Neuronal stem cell (in vitro differentiated cells): ENCODE measurements around the gene ZNF488.

ENCODE experiments used
- DNase-seq: peaks from one replicate; pipeline ENCODE4 v3.0.0-alpha.2; 2013; ENCODE audit warnings: low spot score
- H2AFZ ChIP-seq: one replicate; pipeline ENCODE4 v1.6.1; 2013; ENCODE audit warnings: mild to moderate bottlenecking, low read length, inconsistent platforms
- H2AK5ac ChIP-seq: 2 replicates; pipeline ENCODE4 v1.6.1; 2013; ENCODE audit warnings: low read depth, mild to moderate bottlenecking, inconsistent platforms, low read length, moderate library complexity, mixed read lengths
- H2BK120ac ChIP-seq: 2 replicates; pipeline ENCODE4 v1.6.1; 2013; ENCODE audit warnings: low read depth, mild to moderate bottlenecking, inconsistent platforms, low read length, moderate library complexity, mixed read lengths
- H2BK12ac ChIP-seq: one replicate; pipeline ENCODE4 v1.6.1; 2013; ENCODE audit warnings: low read length, inconsistent platforms
- H2BK15ac ChIP-seq: 2 replicates; pipeline ENCODE4 v1.6.1; 2013; ENCODE audit warnings: mild to moderate bottlenecking, low read length, inconsistent platforms, mixed read lengths
- H2BK5ac ChIP-seq: one replicate; pipeline ENCODE4 v1.6.1; 2013; ENCODE audit warnings: inconsistent platforms, mild to moderate bottlenecking, low read length, moderate library complexity
- H3K14ac ChIP-seq: one replicate; pipeline ENCODE4 v1.6.1; 2013; ENCODE audit warnings: low read length, inconsistent platforms
- H3K18ac ChIP-seq: 2 replicates; pipeline ENCODE4 v1.6.1; 2013; ENCODE audit warnings: low read length, inconsistent platforms
- H3K23ac ChIP-seq: 2 replicates; pipeline ENCODE4 v1.6.1; 2013; ENCODE audit warnings: low read depth, mild to moderate bottlenecking, mixed read lengths, low read length, inconsistent platforms; ENCODE audit not compliant: poor library complexity
- H3K27ac ChIP-seq: replicated peaks from 3 replicates; pipeline ENCODE4 v1.5.1; 2013; ENCODE audit warnings: low read length, inconsistent platforms
- H3K27me3 ChIP-seq, 3 experiments: 2 replicates each; pipeline ENCODE4 v1.6.1; 2013; ENCODE audit warnings: low read length in 3 of 3, mild to moderate bottlenecking in 2 of 3, inconsistent platforms in 1 of 3, low read depth in 1 of 3, mixed read lengths in 1 of 3, moderate library complexity in 1 of 3; ENCODE audit not compliant: control insufficient read depth in 3 of 3, insufficient read depth in 3 of 3
- H3K36me3 ChIP-seq, 2 donors: replicated peaks in 1 of 2; 2 replicates each; pipeline ENCODE4 v1.6.1; 2013; ENCODE audit warnings: low read length in 2 of 2; ENCODE audit not compliant: control insufficient read depth in 2 of 2, insufficient read depth in 2 of 2
- H3K4ac ChIP-seq: 2 replicates; pipeline ENCODE4 v1.6.1; 2013; ENCODE audit warnings: inconsistent platforms, mild to moderate bottlenecking, low read length, moderate library complexity
- H3K4me1 ChIP-seq, 2 donors: 1 replicate in 1 of 2; 2 replicates in 1 of 2; pipeline ENCODE4 v1.6.1; 2013; ENCODE audit warnings: low read length in 2 of 2, low read depth in 1 of 2; ENCODE audit not compliant: control insufficient read depth in 2 of 2, insufficient read depth in 1 of 2
- H3K4me2 ChIP-seq: one replicate; pipeline ENCODE4 v1.6.1; 2013; ENCODE audit warnings: mild to moderate bottlenecking, low read length, inconsistent platforms; ENCODE audit not compliant: insufficient read depth, poor library complexity, severe bottlenecking
- H3K4me3 ChIP-seq, 2 donors: 2 replicates each; pipeline ENCODE4 v1.5.1; 2013; ENCODE audit warnings: low read length in 2 of 2, mild to moderate bottlenecking in 2 of 2, inconsistent platforms in 1 of 2, moderate library complexity in 1 of 2
- H3K79me1 ChIP-seq: one replicate; pipeline ENCODE4 v1.6.1; 2013; ENCODE audit warnings: low read depth, mild to moderate bottlenecking, inconsistent platforms, low read length, moderate library complexity
- H3K9ac ChIP-seq: one replicate; pipeline ENCODE4 v1.6.1; 2013; ENCODE audit warnings: mild to moderate bottlenecking, low read depth, low read length, inconsistent platforms; ENCODE audit not compliant: poor library complexity
- H3K9me3 ChIP-seq, 2 donors: replicated peaks in 1 of 2; 2 replicates each; pipeline versions ENCODE3 to v1.6.1; 2013; ENCODE audit warnings: low read length in 2 of 2, mild to moderate bottlenecking in 2 of 2, inconsistent platforms in 1 of 2, low read depth in 1 of 2, mixed read lengths in 1 of 2, moderate library complexity in 1 of 2; ENCODE audit not compliant: control insufficient read depth in 2 of 2, insufficient read depth in 1 of 2
- H4K8ac ChIP-seq: one replicate; pipeline ENCODE4 v1.6.1; 2013; ENCODE audit warnings: low read depth, mild to moderate bottlenecking, inconsistent platforms, low read length, moderate library complexity
- H4K91ac ChIP-seq: one replicate; pipeline ENCODE4 v1.6.1; 2013; ENCODE audit warnings: low read length, low read depth, mild to moderate bottlenecking, inconsistent platforms; ENCODE audit not compliant: poor library complexity
- WGBS, 2 donors: extraction: QIAGEN DNeasy Blood & Tissue Kit; methylation state at CpG; one replicate each; pipeline ENCODE4 v1.1.7; 2013; ENCODE audit warnings: missing lambda C conversion rate in 2 of 2, mixed read lengths in 1 of 2; ENCODE audit not compliant: insufficient read length in 2 of 2, insufficient replicate concordance in 1 of 2; ENCODE audit errors: extremely low coverage in 2 of 2; 5-methylcytosine and 5-hydroxymethylcytosine counted together

The ZNF488 gene

GRCh38 chr10:47414752-47415519, 30.8 kb upstream of the ZNF488 start:
- H3K4ac ChIP-seq: no peak overlapping the region
- H3K4me2 ChIP-seq: no peak overlapping the region
- H3K79me1 ChIP-seq: peaks cover 4% of the 10 kb centered on the region
- H4K91ac ChIP-seq: no peak overlapping the region
- H3K9me3 ChIP-seq: peaks cover 0 to 4% of the 10 kb centered on the region in 2 donors
- no peak overlapping the region for H2BK12ac ChIP-seq
- H3K27me3 ChIP-seq: peaks cover 0 to 3% (median 1%) of the 10 kb centered on the region in 3 experiments
- WGBS, 2 donors: no CpG with 5 or more reads among the region's 19 CpGs
- H3K4me1 ChIP-seq: peaks cover 0 to 1% of the 10 kb centered on the region in 2 donors
- H2BK5ac ChIP-seq: no peak overlapping the region
- H3K14ac ChIP-seq: no peak overlapping the region
- no peak overlapping the region for H3K27ac ChIP-seq
- H3K23ac ChIP-seq: no peak overlapping the region
- H3K36me3 ChIP-seq: no peaks in the 10 kb centered on the region
- no peak overlapping the region for H3K18ac ChIP-seq
- no peak overlapping the region for H2AFZ ChIP-seq
- H3K9ac ChIP-seq: no peak overlapping the region
- H4K8ac ChIP-seq: no peak overlapping the region
- H2BK120ac ChIP-seq: no peak overlapping the region
- no peak overlapping the region for H3K4me3 ChIP-seq
- no peak for DNase-seq
- no peak overlapping the region for H2AK5ac ChIP-seq
- no peak overlapping the region for H2BK15ac ChIP-seq

- DNase-seq: no peak
- H3K9ac ChIP-seq: no peak overlapping the region
- no peak overlapping the region for H3K4ac ChIP-seq
- H2BK12ac ChIP-seq: no peak overlapping the region
- no peak overlapping the region for H2BK5ac ChIP-seq
- H2AK5ac ChIP-seq: no peak overlapping the region
- peaks cover 4% of the 10 kb centered on the region for H3K79me1 ChIP-seq
- H4K91ac ChIP-seq: no peak overlapping the region
- H3K14ac ChIP-seq: no peak overlapping the region
- no peak overlapping the region for H2BK15ac ChIP-seq
- H3K9me3 ChIP-seq: peaks cover 0 to 4% of the 10 kb centered on the region in 2 donors
- H3K4me1 ChIP-seq: peaks cover 4 to 6% of the 10 kb centered on the region in 2 donors
- H3K4me3 ChIP-seq: no peak overlapping the region
- no peak overlapping the region for H2AFZ ChIP-seq
- H3K23ac ChIP-seq: no peak overlapping the region
- peak overlapping the region; percentile 76 for H3K18ac ChIP-seq
- H3K27me3 ChIP-seq: peaks cover 0 to 5% (median 3%) of the 10 kb centered on the region in 3 experiments
- no peak overlapping the region for H2BK120ac ChIP-seq
- WGBS, 2 donors: no CpG with 5 or more reads among the region's 2 CpGs
- H3K36me3 ChIP-seq: no peaks in the 10 kb centered on the region
- no peak overlapping the region for H4K8ac ChIP-seq
- H3K4me2 ChIP-seq: no peak overlapping the region
- no peak overlapping the region for H3K27ac ChIP-seq
Measured at GRCh38 chr10:47414227-47414592, 30.1 kb upstream of the ZNF488 start.

GRCh38 chr10:47413531-47414226, 29.6 kb upstream of the ZNF488 start:
- no peak overlapping the region for H2AK5ac ChIP-seq
- no peak overlapping the region for H3K4ac ChIP-seq
- H2BK12ac ChIP-seq: no peak overlapping the region
- peaks cover 6 to 9% of the 10 kb centered on the region in 2 donors for H3K4me1 ChIP-seq
- no peak overlapping the region for H2BK15ac ChIP-seq
- H3K4me3 ChIP-seq: peak overlapping the region in 1 of 2 donors; percentile 22
- H3K79me1 ChIP-seq: peaks cover 4% of the 10 kb centered on the region
- peaks cover 0 to 5% (median 3%) of the 10 kb centered on the region in 3 experiments for H3K27me3 ChIP-seq
- no peak overlapping the region for H2BK120ac ChIP-seq
- no peak overlapping the region for H3K14ac ChIP-seq
- H3K23ac ChIP-seq: no peak overlapping the region
- H3K18ac ChIP-seq: peak overlapping the region; percentile 76
- H4K91ac ChIP-seq: no peak overlapping the region
- H3K9me3 ChIP-seq: peaks cover 0 to 4% of the 10 kb centered on the region in 2 donors
- no CpG with 5 or more reads among the region's 14 CpGs for WGBS, 2 donors
- H4K8ac ChIP-seq: no peak overlapping the region
- H3K36me3 ChIP-seq: no peaks in the 10 kb centered on the region
- H2AFZ ChIP-seq: no peak overlapping the region
- H3K9ac ChIP-seq: peak overlapping the region; percentile 16
- DNase-seq: no peak
- H3K4me2 ChIP-seq: no peak overlapping the region
- H2BK5ac ChIP-seq: no peak overlapping the region
- H3K27ac ChIP-seq: no peak overlapping the region

GRCh38 chr10:47412869-47413268, 28.8 kb upstream of the ZNF488 start:
- H3K18ac ChIP-seq: no peak overlapping the region
- H3K79me1 ChIP-seq: peaks cover 4% of the 10 kb centered on the region
- H2AFZ ChIP-seq: no peak overlapping the region
- H3K4me1 ChIP-seq: peaks cover 6 to 10% of the 10 kb centered on the region in 2 donors
- no peak overlapping the region for H2BK5ac ChIP-seq
- H3K23ac ChIP-seq: no peak overlapping the region
- DNase-seq: no peak
- no peak overlapping the region for H3K27ac ChIP-seq
- H3K14ac ChIP-seq: no peak overlapping the region
- no peak overlapping the region for H3K4me3 ChIP-seq
- peaks cover 0 to 1% of the 10 kb centered on the region in 2 donors for H3K36me3 ChIP-seq
- no peak overlapping the region for H3K4me2 ChIP-seq
- no peak overlapping the region for H2AK5ac ChIP-seq
- H2BK12ac ChIP-seq: no peak overlapping the region
- peaks cover 0 to 5% (median 2%) of the 10 kb centered on the region in 3 experiments for H3K27me3 ChIP-seq
- H3K9me3 ChIP-seq: peaks cover 0 to 5% of the 10 kb centered on the region in 2 donors
- WGBS, 2 donors: no CpG with 5 or more reads among the region's 2 CpGs
- H4K91ac ChIP-seq: no peak overlapping the region
- no peak overlapping the region for H2BK15ac ChIP-seq
- H4K8ac ChIP-seq: no peak overlapping the region
- no peak overlapping the region for H2BK120ac ChIP-seq
- no peak overlapping the region for H3K9ac ChIP-seq
- no peak overlapping the region for H3K4ac ChIP-seq
